ENCODE data around the gene DEXI. TPM values are rescaled to one million over a fixed set of nuclear protein-coding genes. Genes with fewer than 3 reads are reported as not detected.
A peak's percentile ranks its signal among the peaks of the same experiment; 100 is the strongest.

DEXI gene
- total RNA-seq = 10 to 100 TPM; 24.2 to 24.7 TPM

- ChIA-PET POLR2A (interaction anchor here (0.5 to 3.2 kb wide), 8 partner anchors 8 to 1843 kb away, joined by 3 to 12 read pairs (median 3); partner anchors contain the start of genes CIITA, NUBP1 and TXNDC11), CTCF (interaction anchor here (0.9 to 1.4 kb wide), 6 partner anchors 16 to 162 kb away, joined by 3 to 4 read pairs (median 4); partner anchors contain the start of gene CIITA)
- peaks cover 15% of the 10 kb centered on the region for H3K36me3 Mint-ChIP-seq (ENCODE audit: low read depth)
- H3K27me3 Mint-ChIP-seq = no peaks in the 10 kb centered on the region
- H3K27ac Mint-ChIP-seq = peak within 1 kb of the TSS; percentile 76
- H3K4me1 Mint-ChIP-seq = peaks cover 82% of the 10 kb centered on the region
- peak; percentile 96 for DNase-seq
- peak within 1 kb of the TSS; percentile 86 for H3K4me3 Mint-ChIP-seq
- no peaks in the 10 kb centered on the region for H3K9me3 Mint-ChIP-seq
Measured at GRCh38 chr16:10942352-10943063, at the start of gene DEXI. DEXI (minus strand) TSS chr16:10942468; CDS start chr16:10942005, 463 bp downstream.

DNA sequence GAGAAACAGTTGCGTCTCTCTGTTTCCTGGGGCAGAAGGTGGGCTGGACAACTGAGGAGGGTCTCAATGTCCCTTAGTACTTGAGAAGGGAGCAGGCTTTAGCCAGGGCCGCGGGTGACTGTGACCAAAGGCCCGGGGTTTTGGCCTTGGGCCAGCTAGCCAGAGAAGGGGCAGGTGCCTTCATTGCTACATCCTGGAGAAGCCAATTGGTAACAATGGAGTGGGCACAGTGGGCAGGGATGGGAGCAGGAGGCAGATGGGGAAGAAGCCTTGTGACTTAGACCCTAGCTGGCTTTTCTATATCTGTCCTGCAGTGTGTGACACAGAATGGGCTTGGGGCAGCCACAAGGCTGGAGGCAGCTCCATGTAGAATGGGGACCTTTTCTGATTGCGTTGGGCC is 48.1 kb upstream of the DEXI start:
- no peak for DNase-seq
- H3K27me3 Mint-ChIP-seq = no peaks in the 10 kb centered on the region
- CTCF ChIA-PET = interaction anchor here (0.8 to 3.1 kb wide), 4 partner anchors 19 to 265 kb away, joined by 3 to 14 read pairs (median 10); partner anchors contain the start of gene SOCS1
- POLR2A ChIA-PET = interaction anchor here (0.9 to 2.3 kb wide), 2 partner anchors 61 to 265 kb away, joined by 4 to 14 read pairs; no protein-coding TSS in a partner anchor
- H3K4me1 Mint-ChIP-seq = peaks cover 90% of the 10 kb centered on the region
- H3K9me3 Mint-ChIP-seq = peaks cover 3% of the 10 kb centered on the region
- no peak overlapping the region for H3K4me3 Mint-ChIP-seq
- H3K27ac Mint-ChIP-seq = peak overlapping the region; percentile 85
- H3K36me3 Mint-ChIP-seq (ENCODE audit: low read depth) = peaks cover 56% of the 10 kb centered on the region

DNA sequence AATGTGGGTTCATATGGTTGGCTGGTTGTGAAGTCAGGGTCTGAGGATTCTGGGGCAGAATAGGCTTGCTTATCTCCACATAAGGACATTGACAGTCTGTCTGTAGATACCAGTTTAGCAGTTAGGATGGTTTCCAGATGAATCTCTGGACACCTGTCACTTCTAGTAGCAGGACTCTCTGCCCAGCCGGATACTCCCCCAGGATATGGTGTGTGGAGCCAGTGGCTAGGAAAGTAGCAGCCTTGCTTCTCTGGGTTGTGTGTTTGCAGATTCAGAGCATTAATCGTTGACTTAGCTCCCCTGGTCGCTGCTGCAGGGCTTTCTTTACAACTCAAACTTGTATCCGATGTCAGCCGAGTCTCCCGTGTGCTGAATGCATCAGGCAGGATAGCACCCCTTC is 47.3 kb upstream of the DEXI start:
- peak overlapping the region; percentile 85 for H3K27ac Mint-ChIP-seq
- H3K27me3 Mint-ChIP-seq = no peaks in the 10 kb centered on the region
- peaks cover 55% of the 10 kb centered on the region for H3K36me3 Mint-ChIP-seq (ENCODE audit: low read depth)
- no peak overlapping the region for H3K4me3 Mint-ChIP-seq
- no peak for DNase-seq
- peaks cover 90% of the 10 kb centered on the region for H3K4me1 Mint-ChIP-seq
- ChIA-PET CTCF (interaction anchor here (0.8 to 3.1 kb wide), 6 partner anchors 18 to 266 kb away, joined by 3 to 14 read pairs (median 5); partner anchors contain the start of gene SOCS1), POLR2A (interaction anchor here (0.7 to 2.3 kb wide), 4 partner anchors 12 to 266 kb away, joined by 3 to 14 read pairs (median 4); no protein-coding TSS in a partner anchor)
- H3K9me3 Mint-ChIP-seq = peaks cover 3% of the 10 kb centered on the region

- no peaks in the 10 kb centered on the region for H3K27me3 Mint-ChIP-seq
- no peak for DNase-seq
- peaks cover 90% of the 10 kb centered on the region for H3K4me1 Mint-ChIP-seq
- H3K36me3 Mint-ChIP-seq (ENCODE audit: low read depth) = peaks cover 55% of the 10 kb centered on the region
- peak overlapping the region; percentile 85 for H3K27ac Mint-ChIP-seq
- ChIA-PET CTCF (interaction anchor here (0.9 to 3.1 kb wide), 6 partner anchors 10 to 267 kb away, joined by 3 to 14 read pairs (median 3); partner anchors contain the start of gene SOCS1), POLR2A (interaction anchor here (0.6 to 2.3 kb wide), 2 partner anchors 63 to 783 kb away, joined by 3 to 14 read pairs; no protein-coding TSS in a partner anchor)
- peak overlapping the region; percentile 43 for H3K4me3 Mint-ChIP-seq
- peaks cover 3% of the 10 kb centered on the region for H3K9me3 Mint-ChIP-seq
Measured at GRCh38 chr16:10988879-10989278, 46.6 kb upstream of the DEXI start.

GRCh38 chr16:10988164-10988803 is 46.0 kb upstream of the DEXI start:
- H3K4me1 Mint-ChIP-seq = peaks cover 90% of the 10 kb centered on the region
- H3K36me3 Mint-ChIP-seq (ENCODE audit: low read depth) = peaks cover 56% of the 10 kb centered on the region
- ChIA-PET POLR2A (no interaction called here), CTCF (interaction anchor here (1.0 to 2.4 kb wide), 2 partner anchors 11 to 268 kb away, joined by 3 to 14 read pairs; partner anchors contain the start of gene SOCS1)
- peak; percentile 85 for DNase-seq
- H3K9me3 Mint-ChIP-seq = peaks cover 3% of the 10 kb centered on the region
- H3K4me3 Mint-ChIP-seq = peak overlapping the region; percentile 43
- H3K27me3 Mint-ChIP-seq = no peaks in the 10 kb centered on the region
- peak overlapping the region; percentile 85 for H3K27ac Mint-ChIP-seq

DNA sequence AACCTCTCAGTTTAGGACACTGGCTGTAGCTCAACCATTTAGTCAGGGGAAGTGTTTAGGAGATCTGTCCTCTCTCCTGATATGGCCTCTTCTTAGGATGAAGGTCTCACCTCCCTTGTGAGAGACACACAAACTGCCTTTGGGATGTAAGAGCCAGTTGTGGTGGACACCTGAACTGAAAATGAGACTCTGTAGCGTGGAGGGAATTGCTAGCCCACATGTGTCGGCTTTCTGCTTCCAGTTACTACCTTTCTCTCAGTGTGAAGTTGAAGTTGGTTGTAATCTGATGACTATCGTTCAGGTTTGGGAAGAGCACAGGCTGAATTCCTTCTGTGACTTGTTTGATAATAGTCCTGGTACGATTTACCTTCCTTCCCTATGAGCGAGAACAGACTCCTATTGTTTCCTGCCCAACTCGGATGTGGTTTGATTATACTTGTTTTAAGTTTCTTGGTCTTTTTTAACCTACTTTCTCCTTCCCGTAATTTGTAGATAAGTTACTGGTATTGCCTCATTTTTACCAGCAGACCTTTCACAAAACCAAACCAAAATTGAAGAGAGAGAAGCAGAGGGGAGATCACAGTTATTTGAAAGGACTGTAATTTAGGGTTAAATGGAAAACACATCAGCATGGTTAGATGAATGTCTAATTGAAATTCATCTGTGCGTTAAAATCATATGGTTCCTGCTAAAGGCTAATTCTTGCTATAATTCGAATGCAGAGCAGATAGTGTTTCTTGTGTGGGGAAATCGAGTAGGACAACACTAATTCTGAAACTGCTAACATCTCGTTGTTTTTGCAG is 45.3 kb upstream of the DEXI start:
- Mint-ChIP-seq H3K36me3 (ENCODE audit: low read depth) (peaks cover 56% of the 10 kb centered on the region), H3K27me3 (no peaks in the 10 kb centered on the region), H3K4me3 (peak overlapping the region; percentile 43), H3K27ac (peak overlapping the region; percentile 85), H3K4me1 (peaks cover 90% of the 10 kb centered on the region), H3K9me3 (peaks cover 3% of the 10 kb centered on the region)
- ChIA-PET CTCF (no interaction called here), POLR2A (interaction anchor here (1.0 to 1.4 kb wide), 3 partner anchors 64 to 268 kb away, joined by 4 to 5 read pairs (median 4); no protein-coding TSS in a partner anchor)
- no peak for DNase-seq

DNA sequence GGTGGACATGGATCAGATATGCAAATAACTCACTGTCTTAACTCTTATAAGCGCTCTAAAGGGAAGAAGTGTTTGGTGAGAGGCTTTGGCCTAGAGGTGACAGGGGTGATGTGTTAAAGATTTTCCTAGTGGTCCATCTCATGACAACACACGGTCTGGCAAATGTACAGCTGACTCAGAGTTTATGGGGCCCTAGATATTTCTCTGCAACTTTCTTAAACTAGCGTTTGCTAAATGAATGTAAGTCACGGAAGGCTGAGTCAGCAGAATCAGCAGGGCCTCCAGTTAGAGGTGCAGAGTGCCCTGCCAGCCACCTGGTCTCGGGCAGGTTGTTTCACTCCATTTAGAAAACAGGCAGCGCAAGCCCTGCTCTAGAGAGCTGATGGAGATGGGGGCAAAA is 42.2 kb upstream of the DEXI start:
- Mint-ChIP-seq H3K4me3 (no peak overlapping the region), H3K27me3 (no peaks in the 10 kb centered on the region), H3K9me3 (no peaks in the 10 kb centered on the region), H3K4me1 (peaks cover 89% of the 10 kb centered on the region), H3K27ac (peak overlapping the region; percentile 87), H3K36me3 (ENCODE audit: low read depth) (peaks cover 51% of the 10 kb centered on the region)
- DNase-seq = no peak
- POLR2A ChIA-PET = interaction anchor here (0.7 to 4.6 kb wide), 9 partner anchors 12 to 370 kb away, joined by 3 to 67 read pairs (median 7); partner anchors contain the start of gene SOCS1
- CTCF ChIA-PET = interaction anchor here (0.9 to 3.8 kb wide), 10 partner anchors 9 to 387 kb away, joined by 3 to 50 read pairs (median 4); partner anchors contain the start of gene SOCS1

GRCh38 chr16:10983159-10983558 is 40.9 kb upstream of the DEXI start:
- Mint-ChIP-seq H3K4me3 (peak overlapping the region; percentile 60), H3K27ac (peak overlapping the region; percentile 87), H3K9me3 (no peaks in the 10 kb centered on the region), H3K36me3 (ENCODE audit: low read depth) (peaks cover 59% of the 10 kb centered on the region), H3K27me3 (no peaks in the 10 kb centered on the region), H3K4me1 (peaks cover 89% of the 10 kb centered on the region)
- ChIA-PET POLR2A (interaction anchor here (0.7 to 4.6 kb wide), 18 partner anchors 10 to 372 kb away, joined by 3 to 67 read pairs (median 4); partner anchors contain the start of gene SOCS1), CTCF (interaction anchor here (0.8 to 3.8 kb wide), 30 partner anchors 10 to 549 kb away, joined by 3 to 50 read pairs (median 4); partner anchors contain the start of genes DEXI and SOCS1)
- DNase-seq = peak; percentile 40

DNA sequence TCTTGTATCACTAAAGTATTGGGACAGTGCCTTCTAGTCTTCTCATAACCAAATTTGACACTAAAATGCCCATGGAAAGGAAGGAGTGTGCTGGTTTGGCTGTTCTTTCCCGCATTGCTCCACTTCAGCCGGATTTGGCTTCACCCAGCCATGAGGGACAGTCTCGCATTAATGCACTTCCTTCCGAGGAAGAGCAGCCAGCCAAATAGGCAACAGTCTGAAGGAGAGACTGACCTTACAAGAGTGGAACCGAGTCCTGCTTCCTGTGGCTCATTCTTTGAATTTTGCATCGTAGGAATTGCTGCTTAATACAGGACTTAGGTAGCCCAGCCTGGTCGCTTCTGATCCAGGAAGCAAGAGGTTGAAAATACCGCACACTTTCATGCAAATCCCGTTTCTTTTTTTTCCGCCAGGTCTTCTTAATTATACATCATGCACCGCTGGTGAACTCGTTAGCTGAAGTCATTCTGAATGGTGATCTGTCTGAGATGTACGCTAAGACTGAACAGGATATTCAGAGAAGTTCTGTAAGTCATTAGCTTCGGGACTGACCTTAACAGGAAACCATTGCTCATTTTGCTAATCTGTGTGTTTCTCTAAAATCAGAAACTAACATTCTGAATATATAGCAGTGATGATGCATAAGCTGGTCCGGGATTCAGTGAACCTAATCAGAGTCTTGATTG is 40.3 kb upstream of the DEXI start:
- POLR2A ChIA-PET = interaction anchor here (0.7 to 4.6 kb wide), 16 partner anchors 10 to 372 kb away, joined by 3 to 67 read pairs (median 5); partner anchors contain the start of gene SOCS1

DNA sequence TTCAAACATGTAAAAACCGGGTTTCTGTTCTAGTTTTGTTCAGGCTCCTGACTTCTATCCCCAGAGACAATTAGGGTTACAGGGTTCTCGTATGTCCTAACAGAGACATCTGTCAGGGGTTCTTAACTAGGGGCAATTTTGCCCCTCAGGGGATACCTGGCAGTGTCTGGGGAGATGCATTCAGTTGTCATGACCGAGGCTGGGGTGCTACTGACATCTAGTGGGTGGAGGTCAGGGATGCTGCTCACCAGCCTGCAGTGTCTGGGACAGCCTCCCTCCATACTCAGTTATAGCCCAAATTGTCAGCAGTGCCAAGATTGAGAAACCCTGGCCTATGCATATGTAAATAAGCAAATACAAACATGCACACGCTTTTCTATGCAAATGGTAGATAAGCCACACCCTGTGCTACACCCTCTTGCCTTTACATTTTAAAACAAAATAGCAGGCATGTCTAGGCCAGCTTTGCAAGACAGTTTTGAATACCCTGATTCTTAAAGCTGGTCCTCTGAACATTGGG is 39.5 kb upstream of the DEXI start:
- no peaks in the 10 kb centered on the region for H3K27me3 Mint-ChIP-seq
- H3K9me3 Mint-ChIP-seq = no peaks in the 10 kb centered on the region
- peak overlapping the region; percentile 87 for H3K27ac Mint-ChIP-seq
- H3K4me3 Mint-ChIP-seq = peak overlapping the region; percentile 60
- H3K36me3 Mint-ChIP-seq (ENCODE audit: low read depth) = peaks cover 67% of the 10 kb centered on the region
- DNase-seq = peak; percentile 77
- ChIA-PET CTCF (interaction anchor here (0.8 to 3.8 kb wide), 11 partner anchors 10 to 374 kb away, joined by 3 to 50 read pairs (median 8); partner anchors contain the start of gene SOCS1), POLR2A (interaction anchor here (2.1 to 4.6 kb wide), 5 partner anchors 9 to 273 kb away, joined by 8 to 67 read pairs (median 20); partner anchors contain the start of gene SOCS1)
- peaks cover 90% of the 10 kb centered on the region for H3K4me1 Mint-ChIP-seq

More for the DNA sequence above, 40.3 kb upstream of the DEXI start:
- CTCF ChIA-PET = interaction anchor here (0.8 to 3.8 kb wide), 26 partner anchors 9 to 549 kb away, joined by 3 to 50 read pairs (median 4); partner anchors contain the start of genes DEXI and SOCS1
- Mint-ChIP-seq H3K27me3 (no peaks in the 10 kb centered on the region), H3K27ac (peak overlapping the region; percentile 87), H3K9me3 (no peaks in the 10 kb centered on the region), H3K36me3 (ENCODE audit: low read depth) (peaks cover 62% of the 10 kb centered on the region), H3K4me1 (peaks cover 89% of the 10 kb centered on the region), H3K4me3 (peak overlapping the region; percentile 60)
- no peak for DNase-seq

- DNase-seq = no peak
- H3K36me3 Mint-ChIP-seq (ENCODE audit: low read depth) = peaks cover 68% of the 10 kb centered on the region
- peak overlapping the region; percentile 46 for H3K4me3 Mint-ChIP-seq
- POLR2A ChIA-PET = interaction anchor here (1.0 to 1.6 kb wide), 5 partner anchors 9 to 275 kb away, joined by 3 to 8 read pairs (median 4); partner anchors contain the start of gene SOCS1
- CTCF ChIA-PET = interaction anchor here (0.8 to 1.7 kb wide), 8 partner anchors 9 to 253 kb away, joined by 3 to 16 read pairs (median 3); partner anchors contain the start of gene DEXI
- H3K27ac Mint-ChIP-seq = peak overlapping the region; percentile 61
- H3K9me3 Mint-ChIP-seq = no peaks in the 10 kb centered on the region
- H3K27me3 Mint-ChIP-seq = no peaks in the 10 kb centered on the region
- peaks cover 89% of the 10 kb centered on the region for H3K4me1 Mint-ChIP-seq
Measured at GRCh38 chr16:10980813-10981212, 38.5 kb upstream of the DEXI start.
